Keratinocyte (primary cell): ENCODE results near the gene IGFALS. TPM values are rescaled to one million over a fixed set of nuclear protein-coding genes. Genes with fewer than 3 reads are reported as not detected.

Experiments used
- DNase-seq: peaks from one replicate; pipeline ENCODE4 v3.0.0-alpha.2; 2011; ENCODE audit warnings: low read depth, missing footprints, low spot score
- FAIRE-seq: peaks from 2 replicates; lab custom pipeline; 2011; peaks lifted over from hg19 to GRCh38; lab: Jason Lieb, UNC
- H2AFZ ChIP-seq: 2 replicates; pipeline ENCODE4 v1.6.0; 2012; ENCODE audit warnings: low read length, control low read depth, inconsistent platforms; ENCODE audit not compliant: control insufficient read depth
- H3K27ac ChIP-seq: 2 replicates; pipeline ENCODE4 v1.5.1; 2011; ENCODE audit warnings: low read length; ENCODE audit not compliant: control insufficient read depth, insufficient read depth
- H3K27me3 ChIP-seq: 3 replicates; pipeline ENCODE4 v1.6.0; 2011; ENCODE audit warnings: low read length; ENCODE audit not compliant: control insufficient read depth, insufficient read depth; ENCODE audit errors: extremely low read depth
- H3K36me3 ChIP-seq, 2 experiments: 2 replicates in 1 of 2; 3 replicates in 1 of 2; pipeline ENCODE4 v1.5.1; 2011; ENCODE audit warnings: low read length in 2 of 2, mild to moderate bottlenecking in 1 of 2; ENCODE audit not compliant: control insufficient read depth in 2 of 2, insufficient read depth in 2 of 2; ENCODE audit errors: extremely low read depth in 1 of 2
- H3K4me1 ChIP-seq: 3 replicates; pipeline ENCODE4 v1.5.1; 2011; ENCODE audit warnings: low read length; ENCODE audit not compliant: control insufficient read depth, insufficient read depth; ENCODE audit errors: extremely low read depth
- H3K4me2 ChIP-seq: 3 replicates; pipeline ENCODE4 v1.6.0; 2011; ENCODE audit warnings: low read depth, low read length; ENCODE audit not compliant: control insufficient read depth, insufficient read depth; ENCODE audit errors: extremely low read depth
- H3K4me3 ChIP-seq, 3 experiments: fragments of 200-600 bp in 1 of 3; sonication (generic) in 1 of 3; 2 replicates in 2 of 3; 3 replicates in 1 of 3; pipeline ENCODE4 v1.5.1; 2011 to 2016; ENCODE audit warnings: low read length in 3 of 3, mild to moderate bottlenecking in 3 of 3, control low read depth in 2 of 3, inconsistent platforms in 1 of 3, low read depth in 1 of 3, mixed read lengths in 1 of 3, mixed run types in 1 of 3, moderate library complexity in 1 of 3; ENCODE audit not compliant: control insufficient read depth in 2 of 3, insufficient read depth in 2 of 3; ENCODE audit errors: extremely low read depth in 1 of 3
- H3K79me2 ChIP-seq: 2 replicates; pipeline ENCODE4 v1.6.0; 2012; ENCODE audit warnings: low read length; ENCODE audit not compliant: control insufficient read depth, insufficient read depth
- H3K9ac ChIP-seq: 3 replicates; pipeline ENCODE4 v1.6.0; 2011; ENCODE audit warnings: low read length; ENCODE audit not compliant: control insufficient read depth, insufficient read depth; ENCODE audit errors: extremely low read depth
- H3K9me1 ChIP-seq: 3 replicates; pipeline ENCODE4 v1.6.0; 2011; ENCODE audit warnings: low read length; ENCODE audit not compliant: control insufficient read depth, insufficient read depth; ENCODE audit errors: extremely low read depth
- H3K9me3 ChIP-seq: 2 replicates; pipeline ENCODE4 v1.5.1; 2012; ENCODE audit warnings: low read depth, low read length; ENCODE audit not compliant: control insufficient read depth
- H4K20me1 ChIP-seq: 3 replicates; pipeline ENCODE4 v1.6.0; 2011; ENCODE audit warnings: low read length; ENCODE audit not compliant: control insufficient read depth, insufficient read depth; ENCODE audit errors: extremely low read depth
- CTCF ChIP-seq, 3 experiments: IDR thresholded peaks in 1 of 3; conservative IDR thresholded peaks in 1 of 3; optimal IDR thresholded peaks in 1 of 3; 2 replicates in 2 of 3; 3 replicates in 1 of 3; pipeline versions ENCODE3 to v1.5.1; 2011; ENCODE audit warnings: low read length in 3 of 3, mild to moderate bottlenecking in 3 of 3, moderate library complexity in 2 of 3, control low read depth in 1 of 3, inconsistent platforms in 1 of 3; ENCODE audit not compliant: insufficient read depth in 2 of 3; ENCODE audit errors: extremely low read depth in 1 of 3
- EZH2 ChIP-seq: IDR thresholded peaks from one replicate; pipeline ENCODE4 v1.6.1; 2012; ENCODE audit warnings: inconsistent platforms, mild to moderate bottlenecking, low read length, moderate library complexity
- dilution Hi-C: fragments of 300-500 bp; cut with MboI; formaldehyde crosslinking; loops from one replicate; pipeline ENCODE4 v1.7.0; 2020; ENCODE audit warnings: low sequenced_read_pairs; ENCODE audit not compliant: extremely low pct_ligation_motif_present
- polyA plus RNA-seq, 5 experiments: library from polyadenylated mRNA; depleted of rRNA in 3 of 5; stranded (reverse) in 3 of 5; stranded (forward) in 1 of 5; unstranded in 1 of 5; fragments of >200 nt; gene quantifications; 1 replicate in 1 of 5; 2 replicates in 3 of 5; 3 replicates in 1 of 5; pipeline versions ENCODE4 v1.2.1 to v1.2.3, GENCODE V29; 2011 to 2012; ENCODE audit warnings: missing spikeins in 2 of 5, low read depth in 1 of 5, low replicate concordance in 1 of 5

IGFALS gene
- polyA plus RNA-seq, 1 donor (not counting 4 experiments of a cell fraction or from before 2014, with no cell fraction given) = not detected

- no peaks in the 10 kb centered on the region for H3K9me1 ChIP-seq
- H3K36me3 ChIP-seq = peaks cover 0 to 3% of the 10 kb centered on the region in 2 experiments
- FAIRE-seq = no peak
- H2AFZ ChIP-seq = no peak overlapping the region
- no peak overlapping the region for H3K9ac ChIP-seq
- no peaks in the 10 kb centered on the region for H3K4me1 ChIP-seq
- dilution Hi-C loops = no loop called here
- no peak overlapping the region for H3K4me3 ChIP-seq
- H4K20me1 ChIP-seq = no peaks in the 10 kb centered on the region
- no peak overlapping the region for H3K4me2 ChIP-seq
- DNase-seq = no peak
- no peak for TF ChIP-seq CTCF (optimal IDR thresholded peaks at IDR 0.05 in 1 of 3, IDR thresholded peaks at IDR 0.05 in 1 of 3, conservative IDR thresholded peaks at IDR 0.05 in 1 of 3; ENCODE audit: extremely low read depth in 1 of 3, insufficient read depth in 2 of 3, low read length in 3 of 3)
- TF ChIP-seq EZH2 = no peak
- H3K27me3 ChIP-seq = no peaks in the 10 kb centered on the region
- no peaks in the 10 kb centered on the region for H3K79me2 ChIP-seq
- no peak overlapping the region for H3K27ac ChIP-seq
- H3K9me3 ChIP-seq = no peaks in the 10 kb centered on the region
Observed at GRCh38 chr16:1810106-1810505, 16.6 kb upstream of the IGFALS start.

- Histone ChIP-seq H3K4me3 (no peak overlapping the region), H3K79me2 (no peaks in the 10 kb centered on the region), H2AFZ (no peak overlapping the region), H3K27me3 (no peaks in the 10 kb centered on the region), H3K4me1 (no peaks in the 10 kb centered on the region), H3K9me1 (no peaks in the 10 kb centered on the region), H4K20me1 (no peaks in the 10 kb centered on the region), H3K4me2 (no peak overlapping the region), H3K36me3 (peaks cover 0 to 3% of the 10 kb centered on the region in 2 experiments), H3K9me3 (no peaks in the 10 kb centered on the region), H3K9ac (no peak overlapping the region), H3K27ac (no peak overlapping the region)
- TF ChIP-seq CTCF (optimal IDR thresholded peaks at IDR 0.05 in 1 of 3, IDR thresholded peaks at IDR 0.05 in 1 of 3, conservative IDR thresholded peaks at IDR 0.05 in 1 of 3; ENCODE audit: extremely low read depth in 1 of 3, insufficient read depth in 2 of 3, low read length in 3 of 3) = no peak
- TF ChIP-seq EZH2 = no peak
- dilution Hi-C loops = no loop called here
- FAIRE-seq = no peak
- DNase-seq = no peak
Observed at GRCh38 chr16:1809281-1809801, 15.8 kb upstream of the IGFALS start.
